GM10248 (cell line): ENCODE data around the gene KIAA0513.

ENCODE experiments used
- CTCF ChIA-PET: fragments of 300-600 bp; sonication (Branson Sonifier 250); formaldehyde crosslinking; extraction: SDS; loops from one replicate; lab custom pipeline; 2021; ENCODE audit warnings: antibody characterized with exemption; lab: Yijun Ruan, JAX
- POLR2A ChIA-PET: fragments of 350-650 bp; sonication (Branson Sonifier 250); formaldehyde crosslinking; extraction: SDS; loops from one replicate; lab custom pipeline; 2020; ENCODE audit warnings: antibody characterized with exemption; lab: Yijun Ruan, JAX
- DNase-seq: peaks from one replicate; pipeline ENCODE4 v3.0.0; 2012; ENCODE audit errors: extremely low spot score
- TF ChIP-seq, protein P1 (sequence below): IDR thresholded peaks from 2 replicates; pipeline ENCODE4 v1.5.1; 2012; ENCODE audit warnings: mild to moderate bottlenecking, low read depth; ENCODE audit errors: extremely low read depth, missing control alignments, control extremely low read depth

KIAA0513 gene

GRCh38 chr16:85045077-85045476, 17.5 kb downstream of the KIAA0513 start:
- POLR2A ChIA-PET = no interaction called here
- TF ChIP-seq, protein P1, sequence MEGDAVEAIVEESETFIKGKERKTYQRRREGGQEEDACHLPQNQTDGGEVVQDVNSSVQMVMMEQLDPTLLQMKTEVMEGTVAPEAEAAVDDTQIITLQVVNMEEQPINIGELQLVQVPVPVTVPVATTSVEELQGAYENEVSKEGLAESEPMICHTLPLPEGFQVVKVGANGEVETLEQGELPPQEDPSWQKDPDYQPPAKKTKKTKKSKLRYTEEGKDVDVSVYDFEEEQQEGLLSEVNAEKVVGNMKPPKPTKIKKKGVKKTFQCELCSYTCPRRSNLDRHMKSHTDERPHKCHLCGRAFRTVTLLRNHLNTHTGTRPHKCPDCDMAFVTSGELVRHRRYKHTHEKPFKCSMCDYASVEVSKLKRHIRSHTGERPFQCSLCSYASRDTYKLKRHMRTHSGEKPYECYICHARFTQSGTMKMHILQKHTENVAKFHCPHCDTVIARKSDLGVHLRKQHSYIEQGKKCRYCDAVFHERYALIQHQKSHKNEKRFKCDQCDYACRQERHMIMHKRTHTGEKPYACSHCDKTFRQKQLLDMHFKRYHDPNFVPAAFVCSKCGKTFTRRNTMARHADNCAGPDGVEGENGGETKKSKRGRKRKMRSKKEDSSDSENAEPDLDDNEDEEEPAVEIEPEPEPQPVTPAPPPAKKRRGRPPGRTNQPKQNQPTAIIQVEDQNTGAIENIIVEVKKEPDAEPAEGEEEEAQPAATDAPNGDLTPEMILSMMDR = no peak
- CTCF ChIA-PET = interaction anchor here (1.3 kb wide), 1 partner anchor 41 kb away, joined by 3 read pairs; no protein-coding TSS in a partner anchor
- no peak for DNase-seq

- ChIA-PET POLR2A (no interaction called here), CTCF (interaction anchor here (1.3 to 1.9 kb wide), 4 partner anchors 10 to 44 kb away, joined by 3 to 8 read pairs (median 4); no protein-coding TSS in a partner anchor)
- DNase-seq = no peak
- TF ChIP-seq, protein P1 = no peak
Measured at GRCh38 chr16:85045641-85046471, 18.3 kb downstream of the KIAA0513 start.

DNA sequence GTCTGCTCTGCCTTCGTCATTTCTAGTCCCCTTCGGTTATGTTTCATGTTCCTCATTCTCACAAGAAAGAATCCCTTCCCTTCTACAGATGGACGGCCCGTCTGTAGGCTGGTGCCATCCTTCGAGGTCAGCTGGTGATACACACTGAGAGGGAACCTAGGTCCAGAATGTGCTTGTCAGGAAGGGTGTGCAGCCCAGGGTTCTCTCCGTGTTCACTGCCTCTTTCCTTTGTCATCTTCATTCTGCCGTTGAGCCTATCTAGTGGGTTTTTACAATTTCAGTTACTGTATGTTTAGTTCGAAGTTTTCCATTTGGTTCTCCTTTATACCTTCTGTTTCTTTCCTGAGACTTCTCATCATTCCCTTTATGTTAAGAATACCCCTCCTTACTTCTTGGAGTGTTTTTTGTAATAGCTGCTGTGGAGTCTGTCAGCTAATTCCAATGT, 18.9 kb downstream of the KIAA0513 start:
- CTCF ChIA-PET = interaction anchor here (1.3 to 1.9 kb wide), 4 partner anchors 9 to 45 kb away, joined by 3 to 8 read pairs (median 4); no protein-coding TSS in a partner anchor
- TF ChIP-seq, protein P1 = no peak
- no peak for DNase-seq
- POLR2A ChIA-PET = no interaction called here

DNA sequence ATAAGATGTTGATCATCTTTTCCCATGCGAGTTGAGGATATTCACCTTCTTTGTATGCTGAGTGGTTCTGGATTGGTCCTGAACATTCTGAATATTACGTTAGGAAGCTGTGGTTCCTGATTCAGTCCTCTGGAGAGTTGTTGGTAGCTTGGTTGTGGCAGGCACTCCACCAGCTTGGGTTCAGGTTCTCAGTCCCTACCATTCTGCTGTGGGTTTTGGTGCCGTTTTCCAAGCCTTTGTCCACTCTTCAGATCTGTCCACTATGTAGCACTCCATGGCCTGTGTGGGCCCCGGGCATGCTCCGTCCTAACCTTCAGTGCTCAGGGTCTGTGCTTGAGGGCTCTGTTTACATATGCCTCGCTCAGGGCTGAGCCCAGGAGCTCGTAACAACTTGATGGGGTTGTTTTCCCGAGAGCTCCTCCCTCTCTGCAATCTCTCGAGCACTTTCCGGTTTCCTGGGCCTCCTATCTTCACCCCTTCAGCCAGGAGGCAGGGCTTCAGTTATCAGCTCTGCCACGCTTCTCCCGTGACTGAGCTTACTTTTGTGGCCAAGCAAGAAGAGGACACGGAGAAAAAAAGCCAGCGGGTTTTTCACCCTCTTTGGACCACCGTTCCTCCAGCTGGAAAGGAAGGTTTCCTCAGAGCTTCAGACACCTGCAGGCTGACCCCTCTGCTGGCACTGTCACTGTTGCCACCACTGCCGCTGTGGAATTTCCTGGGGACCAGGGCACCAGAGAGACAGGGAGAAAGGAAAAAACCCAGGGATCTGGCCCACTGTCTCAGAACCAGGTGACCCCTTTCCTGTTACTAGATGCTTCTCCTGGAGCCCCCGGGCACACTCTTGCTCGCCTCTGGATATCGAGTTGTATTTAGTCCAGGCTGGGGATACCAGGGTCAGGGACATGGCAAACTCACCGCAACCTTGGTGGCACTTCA, 19.6 kb downstream of the KIAA0513 start:
- ChIA-PET POLR2A (no interaction called here), CTCF (interaction anchor here (1.5 to 1.9 kb wide), 3 partner anchors 8 to 45 kb away, joined by 3 to 8 read pairs (median 5); no protein-coding TSS in a partner anchor)
- no peak for DNase-seq
- TF ChIP-seq, protein P1 = no peak

GRCh38 chr16:85047867-85048455, 20.4 kb downstream of the KIAA0513 start:
- DNase-seq = no peak
- POLR2A ChIA-PET = no interaction called here
- TF ChIP-seq, protein P1 = no peak
- CTCF ChIA-PET = interaction anchor here (1.4 to 1.9 kb wide), 2 partner anchors 8 to 39 kb away, joined by 3 to 8 read pairs; no protein-coding TSS in a partner anchor
